Testis (tissue), 3 donors: Measurements from ENCODE around the gene REV1. TPM values are rescaled to one million over a fixed set of nuclear protein-coding genes. Genes with fewer than 3 reads are reported as not detected.

Experiments
- DNase-seq: peaks from one replicate; pipeline ENCODE4 v3.0.0-alpha.2; 2019
- H3K27ac ChIP-seq, 2 donors: fragments of 200-600 bp; sonication (generic); one replicate each; pipeline ENCODE4 v1.5.1; 2019
- H3K27me3 ChIP-seq: fragments of 200-600 bp; sonication (generic); one replicate; pipeline ENCODE4 v1.5.1; 2019
- H3K36me3 ChIP-seq: fragments of 200-600 bp; sonication (generic); one replicate; pipeline ENCODE4 v1.5.1; 2017; ENCODE audit warnings: low read depth; ENCODE audit errors: missing control alignments
- H3K4me1 ChIP-seq: fragments of 200-600 bp; sonication (generic); one replicate; pipeline ENCODE4 v1.5.1; 2019
- H3K4me3 ChIP-seq, 2 donors: fragments of 200-600 bp; sonication (generic); one replicate each; pipeline ENCODE4 v1.5.1; 2017 to 2019
- H3K9me3 ChIP-seq: fragments of 200-600 bp; sonication (generic); one replicate; pipeline ENCODE4 v1.5.1; 2017
- POLR2A ChIP-seq: fragments of 450-650 bp; IDR thresholded peaks from one replicate; pipeline ENCODE4 v1.6.1; 2017; ENCODE audit warnings: antibody characterized with exemption, mild to moderate bottlenecking, moderate library complexity
- WGBS, 2 donors: methylation state at CpG; one replicate each; pipeline ENCODE4 v1.1.5; 2018; 5-methylcytosine and 5-hydroxymethylcytosine counted together
- intact Hi-C: fragments of 100-400 bp; cut with DNase I; formaldehyde crosslinking; loops from one replicate; pipeline ENCODE4 v1.15.1; 2023; ENCODE audit warnings: low total_unique reads
- polyA plus RNA-seq: library from polyadenylated mRNA; stranded (reverse); fragments of 350-450 nt; fragmentation: Illumina TruSeq; extraction: RNeasy Lipid Tissue Mini Kit (QIAGEN cat#74804); gene quantifications from one replicate; pipeline ENCODE4 v1.2.3, GENCODE V29; 2014; ENCODE audit warnings: low read depth, low replicate concordance; ENCODE audit not compliant: insufficient read depth
- total RNA-seq, 2 donors: library from RNA; depleted of rRNA; stranded (reverse); fragments of >200 nt; gene quantifications; one replicate each; pipeline ENCODE4 v1.2.3, GENCODE V29; 2016
- TF ChIP-seq, protein P1 (sequence below), 3 experiments: fragments of 450-650 bp in 2 of 3; fragments of 200-600 bp in 1 of 3; sonication (generic) in 1 of 3; IDR thresholded peaks; one replicate each; pipeline ENCODE4 v1.5.1; 2016 to 2019; ENCODE audit warnings: antibody characterized with exemption in 3 of 3, mild to moderate bottlenecking in 2 of 3, moderate library complexity in 1 of 3

The REV1 gene
- total and polyA plus RNA-seq, 3 donors from 2014 or later = 34.9 to 79.5 (median 73.5) TPM

DNA sequence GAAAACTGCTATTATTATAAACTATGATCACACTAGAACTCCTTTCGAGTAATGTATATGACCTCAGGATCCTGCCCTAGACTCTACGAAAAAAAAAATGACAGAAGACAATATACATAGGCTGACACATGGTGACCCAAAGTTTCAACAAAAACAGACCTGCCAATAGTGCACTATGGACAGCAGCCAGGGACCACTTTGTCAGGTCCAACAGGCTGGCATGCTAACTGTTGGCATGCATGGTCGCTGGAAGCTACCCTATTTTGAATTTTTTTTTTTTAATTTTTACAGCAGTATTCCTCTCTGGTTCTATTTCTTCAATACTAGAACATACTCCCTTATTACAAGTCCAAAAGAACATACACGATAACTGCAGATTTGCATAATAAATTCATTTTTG lies 38.1 kb downstream of the REV1 start:
- Histone ChIP-seq H3K36me3 (no peaks in the 10 kb centered on the region), H3K4me3 (no peak overlapping the region), H3K27ac (no peak overlapping the region), H3K4me1 (no peaks in the 10 kb centered on the region), H3K9me3 (no peaks in the 10 kb centered on the region), H3K27me3 (no peaks in the 10 kb centered on the region)
- TF ChIP-seq, protein P1, sequence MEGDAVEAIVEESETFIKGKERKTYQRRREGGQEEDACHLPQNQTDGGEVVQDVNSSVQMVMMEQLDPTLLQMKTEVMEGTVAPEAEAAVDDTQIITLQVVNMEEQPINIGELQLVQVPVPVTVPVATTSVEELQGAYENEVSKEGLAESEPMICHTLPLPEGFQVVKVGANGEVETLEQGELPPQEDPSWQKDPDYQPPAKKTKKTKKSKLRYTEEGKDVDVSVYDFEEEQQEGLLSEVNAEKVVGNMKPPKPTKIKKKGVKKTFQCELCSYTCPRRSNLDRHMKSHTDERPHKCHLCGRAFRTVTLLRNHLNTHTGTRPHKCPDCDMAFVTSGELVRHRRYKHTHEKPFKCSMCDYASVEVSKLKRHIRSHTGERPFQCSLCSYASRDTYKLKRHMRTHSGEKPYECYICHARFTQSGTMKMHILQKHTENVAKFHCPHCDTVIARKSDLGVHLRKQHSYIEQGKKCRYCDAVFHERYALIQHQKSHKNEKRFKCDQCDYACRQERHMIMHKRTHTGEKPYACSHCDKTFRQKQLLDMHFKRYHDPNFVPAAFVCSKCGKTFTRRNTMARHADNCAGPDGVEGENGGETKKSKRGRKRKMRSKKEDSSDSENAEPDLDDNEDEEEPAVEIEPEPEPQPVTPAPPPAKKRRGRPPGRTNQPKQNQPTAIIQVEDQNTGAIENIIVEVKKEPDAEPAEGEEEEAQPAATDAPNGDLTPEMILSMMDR (IDR thresholded peaks at IDR 0.05) = no peak
- TF ChIP-seq POLR2A = no peak
- no peak for DNase-seq
- 80 to 90% methylated on average over 4 of the region's 4 CpGs for WGBS, 2 donors
- intact Hi-C loops = no loop called here

DNA sequence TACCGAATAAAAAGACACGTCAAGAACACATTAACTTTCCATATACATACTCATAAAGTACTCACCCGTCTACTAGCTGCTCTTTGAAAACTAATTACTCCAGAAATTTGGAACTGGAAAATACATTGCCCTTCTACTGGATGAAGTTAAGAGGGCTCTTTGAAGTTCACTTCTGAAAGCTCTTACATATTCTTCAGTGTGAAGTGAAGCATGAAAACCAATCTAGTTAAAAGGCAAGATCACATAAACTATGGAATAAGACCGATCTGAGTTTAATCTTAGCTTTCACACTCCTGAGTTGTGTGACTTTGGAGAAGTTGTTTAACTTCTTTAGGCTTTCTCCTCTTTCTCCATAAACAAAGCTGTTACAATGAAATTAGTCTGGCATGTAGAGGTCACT lies 38.5 kb downstream of the REV1 start:
- H3K4me1 ChIP-seq = no peaks in the 10 kb centered on the region
- H3K9me3 ChIP-seq = no peaks in the 10 kb centered on the region
- no peak overlapping the region for H3K27ac ChIP-seq
- no peaks in the 10 kb centered on the region for H3K36me3 ChIP-seq
- H3K4me3 ChIP-seq = no peak overlapping the region
- 89 to 91% methylated on average over 4 of the region's 4 CpGs for WGBS, 2 donors
- TF ChIP-seq, protein P1 (IDR thresholded peaks at IDR 0.05) = no peak
- no peak for TF ChIP-seq POLR2A
- intact Hi-C loops = no loop called here
- H3K27me3 ChIP-seq = no peaks in the 10 kb centered on the region
- DNase-seq = no peak

DNA sequence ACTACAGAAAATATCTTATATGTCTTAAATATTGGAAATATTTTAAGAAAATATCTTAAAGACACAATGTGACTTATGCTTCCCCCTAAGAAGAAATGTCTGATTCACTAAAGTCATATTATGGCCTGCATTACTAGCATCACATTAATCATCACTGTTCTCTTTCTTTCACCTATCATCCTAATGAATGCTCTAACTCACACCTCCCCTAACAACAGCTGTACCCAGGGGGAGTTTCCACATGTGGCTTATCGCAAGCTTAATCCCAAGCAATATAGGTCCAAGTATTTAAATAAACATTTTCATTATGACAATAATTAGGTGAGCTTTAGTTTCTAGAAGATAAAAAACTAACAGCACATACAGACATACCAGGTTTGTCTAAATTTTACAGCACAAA lies 39.6 kb downstream of the REV1 start:
- WGBS, 2 donors = 94 to 97% methylated on average over 1 of the region's 1 CpG
- intact Hi-C loops = no loop called here
- Histone ChIP-seq H3K4me3 (no peak overlapping the region), H3K27me3 (no peaks in the 10 kb centered on the region), H3K9me3 (no peaks in the 10 kb centered on the region), H3K27ac (no peak overlapping the region), H3K4me1 (no peaks in the 10 kb centered on the region), H3K36me3 (no peaks in the 10 kb centered on the region)
- DNase-seq = no peak
- no peak for TF ChIP-seq POLR2A
- TF ChIP-seq, protein P1 (IDR thresholded peaks at IDR 0.05) = no peak

DNA sequence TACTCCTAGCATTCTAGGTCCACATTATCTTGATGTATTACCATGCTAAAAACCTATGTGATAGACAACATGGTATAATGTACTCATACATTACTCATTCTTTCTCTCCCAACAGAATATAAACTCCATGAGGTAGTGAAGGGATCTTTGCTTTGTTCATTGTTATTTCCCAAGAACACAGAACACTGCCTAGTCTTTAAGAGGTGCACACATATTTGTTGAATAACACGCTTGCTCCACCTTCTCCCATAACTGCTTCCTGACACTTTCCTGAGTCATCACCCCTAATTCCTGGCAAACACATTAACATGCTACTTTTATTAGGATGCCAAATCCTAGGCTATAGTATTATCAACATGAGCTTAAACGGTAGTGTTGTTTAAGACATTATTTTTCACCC lies 41.3 kb downstream of the REV1 start:
- Histone ChIP-seq H3K4me1 (no peaks in the 10 kb centered on the region), H3K36me3 (no peaks in the 10 kb centered on the region), H3K4me3 (no peak overlapping the region), H3K27ac (no peak overlapping the region), H3K27me3 (no peaks in the 10 kb centered on the region), H3K9me3 (no peaks in the 10 kb centered on the region)
- DNase-seq = no peak
- 87 to 93% methylated on average over 2 of the region's 2 CpGs for WGBS, 2 donors
- no peak for TF ChIP-seq POLR2A
- TF ChIP-seq, protein P1 (IDR thresholded peaks at IDR 0.05) = no peak
- intact Hi-C loops = no loop called here

DNA sequence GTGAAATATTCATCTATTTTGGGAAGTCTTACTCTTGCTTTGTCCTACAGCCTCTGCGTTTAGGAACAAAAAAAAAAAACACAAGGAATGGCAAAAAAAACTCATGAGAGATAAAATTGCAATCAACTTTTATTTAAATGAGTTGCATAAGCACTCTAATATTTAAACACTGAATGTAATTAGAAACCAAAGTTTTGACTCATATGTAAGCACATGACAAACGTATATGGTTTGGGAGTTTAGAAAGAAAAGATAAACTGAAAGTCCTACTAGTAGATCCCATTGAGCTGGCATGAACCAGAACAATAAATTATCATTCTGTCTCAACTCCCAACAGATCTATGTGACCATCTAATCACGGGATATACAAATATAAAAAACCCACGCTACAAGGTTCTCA lies 44.8 kb downstream of the REV1 start:
- Histone ChIP-seq H3K4me1 (no peaks in the 10 kb centered on the region), H3K27me3 (no peaks in the 10 kb centered on the region), H3K36me3 (no peaks in the 10 kb centered on the region), H3K27ac (no peak overlapping the region), H3K4me3 (no peak overlapping the region), H3K9me3 (no peaks in the 10 kb centered on the region)
- no peak for DNase-seq
- TF ChIP-seq POLR2A = no peak
- TF ChIP-seq, protein P1 (IDR thresholded peaks at IDR 0.05) = no peak
- intact Hi-C loops = no loop called here
- WGBS, 2 donors = 58 to 63% methylated on average over 4 of the region's 4 CpGs
